NCI-H2227 (cell line): ENCODE results near the gene PTGIS.

ENCODE experiments used
- DNase-seq: peaks from one replicate; lab custom pipeline; 2025; ENCODE audit not compliant: unreplicated experiment; lab: John Stamatoyannopoulos, UW

PTGIS gene

DNA sequence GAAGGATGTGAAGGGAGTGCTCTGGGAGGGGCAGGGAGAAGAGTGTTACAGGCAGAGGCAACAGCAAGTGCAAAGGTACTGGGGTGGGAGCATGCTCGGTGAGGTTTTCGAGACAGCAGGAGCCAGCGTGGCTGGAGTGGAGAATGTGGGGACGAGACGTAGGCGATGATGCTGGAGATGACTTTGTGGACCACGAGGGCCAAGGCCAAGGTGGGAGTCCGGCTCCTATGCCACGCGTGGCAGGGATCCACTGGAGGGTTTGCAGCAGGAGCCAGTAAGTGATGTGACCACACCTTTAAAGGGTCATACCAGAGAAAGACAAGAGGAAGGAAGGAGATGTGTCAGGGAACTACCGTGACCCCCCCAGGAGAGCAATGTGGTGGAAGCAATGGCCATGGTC is 7.3 kb downstream of the PTGIS start:
- no peak for DNase-seq

DNA sequence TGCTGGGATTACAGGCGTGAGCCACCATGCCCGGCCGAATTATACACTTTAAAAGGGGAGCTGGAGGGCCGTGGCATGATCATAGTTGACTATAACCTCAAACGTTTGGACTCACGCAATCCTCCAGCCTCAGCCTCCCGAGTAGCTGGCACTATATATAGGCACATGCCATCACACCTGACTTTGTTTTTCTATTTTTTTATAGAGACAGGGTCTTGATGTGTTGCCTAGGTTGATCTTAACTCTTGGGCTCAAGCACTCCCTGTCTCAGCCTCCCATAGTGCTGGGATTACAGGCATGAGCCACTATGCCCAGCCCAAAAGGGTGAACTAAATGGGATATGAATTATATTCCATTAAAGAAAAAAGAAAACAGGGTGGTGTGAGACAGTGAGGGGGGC is 7.8 kb downstream of the PTGIS start:
- DNase-seq = no peak

GRCh38 chr20:49559411-49560081 is 8.4 kb downstream of the PTGIS start:
- no peak for DNase-seq

DNA sequence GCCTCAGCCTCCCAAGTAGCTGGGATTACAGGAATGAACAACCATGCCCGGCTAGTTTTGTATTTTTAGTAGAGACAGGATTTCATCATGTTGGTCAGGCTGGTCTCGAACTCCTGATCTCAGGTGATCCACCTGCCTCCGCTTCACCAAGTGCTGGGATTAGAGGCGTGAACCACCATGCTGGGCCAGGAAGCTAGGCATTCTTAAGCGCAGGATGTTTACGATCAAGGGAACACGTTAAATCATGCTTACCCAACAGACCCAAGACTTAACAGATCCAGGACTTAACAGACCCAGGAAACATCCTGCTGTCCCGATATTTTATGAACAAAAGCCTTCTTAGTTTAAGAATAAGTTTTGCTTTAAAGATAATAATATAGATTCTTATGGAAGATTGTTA is 9.1 kb downstream of the PTGIS start:
- DNase-seq = no peak

- no peak for DNase-seq
Observed at GRCh38 chr20:49557449-49557848, 10.5 kb downstream of the PTGIS start.

GRCh38 chr20:49556621-49557020 is 11.3 kb downstream of the PTGIS start:
- no peak for DNase-seq

DNA sequence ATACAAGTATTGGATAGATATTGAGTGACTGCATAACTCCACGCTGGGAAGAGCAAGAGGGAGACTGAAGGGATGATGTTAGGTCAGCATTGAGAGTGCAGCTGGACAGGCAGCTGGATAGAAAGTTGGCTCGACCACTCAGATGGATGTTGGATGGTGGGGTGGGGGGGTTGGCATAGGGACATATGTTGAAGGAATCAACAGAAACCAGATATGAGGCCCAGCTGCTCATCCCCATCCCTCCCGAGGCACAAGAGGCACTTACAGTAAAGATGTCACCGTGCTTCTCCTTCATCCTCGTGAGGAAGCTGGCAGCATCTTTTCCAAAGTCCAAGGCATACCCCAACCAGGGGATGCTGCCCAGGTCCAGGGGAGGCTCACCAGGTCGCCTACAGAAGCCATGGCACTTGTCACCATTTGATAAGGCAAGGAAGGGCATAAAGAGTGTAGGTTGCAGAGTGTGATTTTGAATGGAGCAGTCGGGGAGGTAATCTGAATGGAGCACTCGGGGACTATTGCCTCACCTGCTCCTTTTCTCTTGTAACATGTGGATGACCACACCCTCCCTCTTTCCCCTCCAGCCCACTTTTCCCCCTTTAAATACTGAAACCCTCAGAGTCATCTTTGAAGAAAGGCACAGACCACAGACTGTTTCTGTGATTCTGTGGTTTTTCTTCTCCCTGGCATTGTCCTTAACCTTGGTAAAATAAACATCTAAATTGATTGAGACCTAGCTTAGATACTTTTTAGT is 18.0 kb downstream of the PTGIS start:
- no peak for DNase-seq

DNA sequence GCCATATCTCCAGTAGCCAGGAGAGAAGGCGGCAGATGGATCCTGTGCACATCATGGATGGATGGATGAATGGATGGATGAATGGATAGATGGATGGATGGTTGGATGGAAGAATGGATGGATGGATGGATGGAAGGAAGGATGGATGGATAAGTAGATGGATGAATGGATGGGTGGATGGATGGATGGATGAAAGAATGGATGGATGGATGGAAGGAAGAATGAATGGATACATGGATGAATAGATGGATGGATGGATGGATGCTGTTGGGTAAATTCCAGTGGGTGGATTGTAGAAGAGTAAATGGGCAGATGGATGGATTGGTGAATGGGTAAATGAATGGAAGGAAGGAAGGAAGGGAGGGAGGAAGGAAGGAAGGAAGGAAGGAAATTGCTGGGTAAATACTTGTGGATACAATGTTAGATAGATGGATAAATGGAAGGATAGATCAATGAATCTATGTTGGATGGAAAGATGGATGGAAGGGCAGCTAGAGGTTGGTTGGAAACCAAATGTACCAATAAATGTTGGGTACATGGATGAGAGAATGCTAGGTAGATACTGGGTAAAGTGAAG is 19.5 kb downstream of the PTGIS start:
- DNase-seq = no peak

DNA sequence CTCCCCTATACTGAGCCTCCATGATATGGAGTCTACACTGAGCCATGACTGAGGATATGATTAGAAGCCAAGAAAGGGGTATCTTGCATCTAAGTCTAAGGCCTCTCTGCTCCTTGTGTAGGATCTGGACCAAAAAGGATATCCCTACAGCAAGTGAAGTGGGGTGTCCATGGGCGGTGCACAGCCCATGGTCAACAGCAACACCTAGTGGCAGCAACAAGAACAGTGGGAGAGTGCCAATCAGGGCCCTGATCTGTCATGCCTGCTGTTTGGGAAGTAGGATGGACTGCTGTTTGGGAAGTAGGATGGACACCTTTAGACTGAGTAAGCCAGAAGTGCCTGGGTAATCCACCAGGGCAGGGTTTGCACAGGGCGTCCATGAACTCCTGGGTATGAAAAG is 22.4 kb downstream of the PTGIS start:
- DNase-seq = peak; percentile 10

DNA sequence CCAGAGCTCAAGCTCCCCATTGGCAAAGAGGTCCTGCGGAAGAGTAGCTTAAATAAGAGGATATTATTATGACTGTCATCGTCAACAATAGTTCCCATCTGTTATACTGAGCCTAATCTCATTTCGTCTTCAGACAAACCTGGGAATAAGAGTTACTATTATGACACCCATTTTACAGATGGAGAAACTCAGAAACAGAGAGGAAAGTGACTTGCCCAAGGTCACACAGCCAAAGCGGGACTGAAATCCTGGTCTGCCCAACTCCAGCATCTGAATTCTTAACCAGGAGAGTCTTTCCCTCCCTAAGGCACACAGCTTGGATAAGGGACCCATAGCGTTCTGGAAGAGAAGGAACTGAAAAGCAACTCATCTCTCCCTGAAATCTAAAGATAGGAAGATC is 23.4 kb downstream of the PTGIS start:
- no peak for DNase-seq

DNA sequence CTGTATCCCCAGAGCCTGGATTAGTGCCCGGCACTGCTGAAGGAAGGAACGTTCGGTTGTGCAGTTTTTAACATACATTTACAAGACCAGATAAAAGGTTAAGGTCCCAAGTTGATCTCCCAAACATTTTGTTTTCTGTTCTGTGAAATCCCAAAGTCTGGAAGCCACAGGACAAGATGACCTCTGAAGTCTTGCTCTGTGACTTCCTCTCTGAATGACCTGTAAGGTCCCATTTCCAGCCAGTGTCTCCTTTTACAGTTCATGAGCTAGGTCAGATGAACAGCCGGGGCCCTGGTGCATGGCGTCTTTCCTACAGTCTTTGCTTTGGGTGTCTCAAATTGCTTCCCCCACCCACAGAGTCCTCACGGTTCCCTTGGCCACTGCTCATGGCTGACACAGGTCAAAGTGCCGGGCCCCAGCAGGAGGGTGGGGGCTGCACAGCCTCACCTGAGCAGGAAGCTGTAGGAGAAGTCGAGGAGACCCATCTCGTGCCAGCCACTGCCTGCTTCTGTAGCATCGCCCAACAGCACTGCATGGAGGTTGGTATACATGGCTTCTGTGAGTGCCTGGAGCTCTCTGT is 24.0 kb downstream of the PTGIS start:
- no peak for DNase-seq

- DNase-seq = no peak
Observed at GRCh38 chr20:49543071-49543857, 24.7 kb downstream of the PTGIS start.

GRCh38 chr20:49542514-49542991 is 25.4 kb downstream of the PTGIS start:
- no peak for DNase-seq

DNA sequence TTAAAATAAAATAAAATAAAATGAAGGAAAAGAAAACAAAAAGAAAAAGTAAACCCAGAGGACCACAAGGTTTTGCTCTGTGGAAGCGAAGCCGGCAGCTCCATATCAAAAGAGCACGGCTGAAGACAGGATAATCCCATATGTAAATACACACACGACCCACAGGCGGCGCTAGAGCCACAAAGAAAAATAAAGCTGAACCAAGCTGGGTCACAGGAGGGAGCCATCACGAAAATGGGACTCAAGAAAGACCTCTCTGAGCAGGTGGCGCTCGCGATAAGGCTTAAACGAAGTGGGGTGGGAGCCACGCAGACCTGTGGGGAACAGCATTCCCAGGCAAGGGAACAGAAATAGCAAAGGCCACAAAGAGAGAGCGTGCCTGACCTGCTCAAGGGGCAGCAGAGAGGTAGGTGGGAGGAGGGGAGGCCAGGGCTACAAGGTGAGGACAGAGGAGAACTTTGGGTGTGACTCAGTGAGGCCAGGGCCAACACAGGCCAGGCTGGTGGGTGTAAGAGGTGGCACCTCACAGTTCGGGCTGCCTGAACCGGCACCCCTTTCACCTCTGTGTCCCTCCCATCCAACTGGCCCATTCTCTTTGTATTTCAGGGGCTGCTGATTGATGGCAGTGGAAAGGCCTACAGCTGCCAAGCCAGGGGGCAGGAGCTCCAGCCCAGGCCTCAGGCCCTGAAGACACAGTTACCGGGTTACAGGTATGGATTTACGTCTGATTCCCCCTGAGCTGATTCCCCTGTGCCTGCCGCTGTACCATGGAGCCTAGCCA is 26.0 kb downstream of the PTGIS start:
- DNase-seq = peak; percentile 74

DNA sequence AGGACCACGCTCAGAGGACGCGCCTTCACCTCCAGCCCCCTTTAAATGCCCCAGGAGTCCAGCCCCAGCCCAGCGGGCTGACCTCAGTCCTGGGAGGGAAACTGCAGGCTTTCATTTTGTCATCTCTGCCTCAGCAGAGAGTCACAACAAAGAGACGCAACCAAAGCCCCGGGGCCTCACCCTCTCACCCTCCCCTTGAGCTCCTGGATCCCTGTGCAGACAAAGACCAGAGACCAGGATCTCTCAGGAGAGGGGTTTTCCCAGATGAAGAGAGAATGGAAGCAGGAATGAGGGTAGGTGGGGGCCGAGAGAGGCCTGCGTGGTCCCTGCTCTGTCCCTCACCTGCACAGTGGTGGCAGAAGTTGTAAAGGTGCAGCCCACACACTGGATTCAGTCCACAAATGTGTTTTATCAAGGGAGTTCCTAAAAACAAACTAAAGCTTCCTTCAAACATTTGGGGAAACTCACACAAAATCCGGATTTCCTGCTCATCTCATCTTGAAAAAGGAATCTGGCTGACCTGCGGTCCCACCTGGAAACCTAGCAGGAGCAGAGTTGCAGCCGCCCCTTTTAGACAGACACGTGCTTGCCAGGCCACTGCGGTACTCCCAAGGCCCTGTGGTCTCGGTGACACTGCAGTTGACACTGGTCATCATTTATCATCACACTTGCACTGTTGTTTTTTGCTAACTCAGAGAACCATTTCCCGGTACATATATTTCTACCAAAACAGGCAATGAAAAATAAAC is 27.1 kb downstream of the PTGIS start:
- no peak for DNase-seq

- no peak for DNase-seq
Observed at GRCh38 chr20:49540232-49540620, 27.7 kb downstream of the PTGIS start.

DNA sequence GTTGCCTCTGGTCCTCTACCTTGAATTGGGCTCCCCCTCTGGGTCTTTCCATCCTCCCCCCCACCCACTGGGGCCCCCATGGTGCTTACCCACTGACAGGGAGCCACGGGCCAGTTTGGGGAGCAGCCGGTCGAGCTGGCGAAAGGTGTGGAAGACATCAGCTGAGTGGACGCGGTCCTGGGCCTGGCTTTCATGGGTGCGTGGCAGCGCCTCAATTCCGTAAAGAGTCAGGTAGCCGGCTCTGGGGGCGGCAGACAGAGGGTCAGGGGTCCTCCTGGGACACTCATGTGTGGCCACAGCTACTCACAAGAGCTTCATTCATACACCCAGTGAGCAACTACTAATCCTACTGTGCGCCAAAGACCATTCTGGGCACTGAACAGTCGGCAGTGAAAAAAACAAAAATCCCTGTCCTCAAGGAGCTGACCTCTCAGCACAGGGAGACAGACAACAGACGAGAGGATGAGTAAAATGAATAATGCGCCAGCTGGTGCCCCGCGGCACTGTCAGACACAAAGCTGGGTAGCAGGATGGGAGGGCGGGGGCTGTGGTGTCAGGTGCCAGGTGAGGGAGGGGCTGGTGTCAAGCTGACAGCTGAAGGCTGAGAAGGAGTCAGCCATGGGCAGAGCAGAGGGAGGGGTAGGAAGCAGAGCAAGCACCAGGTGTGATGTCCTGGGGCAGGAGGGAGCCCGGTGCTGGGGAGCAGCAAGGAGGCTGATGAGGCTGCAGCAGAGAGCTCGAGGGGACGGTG is 28.3 kb downstream of the PTGIS start:
- no peak for DNase-seq

DNA sequence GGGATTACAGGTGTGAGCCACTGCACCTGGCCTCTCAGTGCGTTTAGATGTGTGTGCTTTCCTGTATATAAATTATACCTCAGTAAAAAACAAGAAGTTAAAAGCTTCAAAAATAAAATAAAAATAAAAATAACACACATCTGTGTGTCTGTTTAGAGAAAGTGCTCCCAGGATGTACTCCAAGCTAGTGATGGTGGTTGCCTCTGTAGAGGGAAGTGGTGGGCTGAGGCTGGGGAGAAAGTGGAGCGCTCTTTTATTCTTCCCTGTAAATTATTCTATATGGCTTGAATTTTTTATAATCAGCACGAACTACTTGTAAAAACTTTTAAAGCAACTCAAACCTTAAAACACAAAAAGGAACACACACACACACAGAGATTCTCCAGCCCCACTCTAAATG is 29.0 kb downstream of the PTGIS start:
- DNase-seq = no peak

- DNase-seq = peak; percentile 87
Observed at GRCh38 chr20:49534255-49534712, 33.7 kb downstream of the PTGIS start.
